Fibroblast of mammary gland (primary cell): Measurements from ENCODE around the gene CCDC14.

ENCODE experiments used
- DNase-seq: peaks from one replicate; pipeline ENCODE4 v3.0.0-alpha.2; 2010; ENCODE audit warnings: low read depth
- H3K4me3 ChIP-seq: 2 replicates; pipeline ENCODE4 v1.5.1; 2011; ENCODE audit warnings: low read depth, mild to moderate bottlenecking, low read length, moderate library complexity; ENCODE audit not compliant: control insufficient read depth
- CTCF ChIP-seq: conservative IDR thresholded peaks from 2 replicates; pipeline ENCODE4 v1.5.1; 2011; ENCODE audit warnings: low read depth, low read length, inconsistent platforms; ENCODE audit not compliant: control insufficient read depth, insufficient read depth

CCDC14 gene

GRCh38 chr3:123949641-123950040, 11.4 kb downstream of the CCDC14 start:
- TF ChIP-seq CTCF = no peak
- H3K4me3 ChIP-seq = no peak overlapping the region
- DNase-seq = peak; percentile 42

GRCh38 chr3:123948449-123948848, 12.6 kb downstream of the CCDC14 start:
- no peak for DNase-seq
- H3K4me3 ChIP-seq = no peak overlapping the region
- no peak for TF ChIP-seq CTCF

- H3K4me3 ChIP-seq = no peak overlapping the region
- no peak for TF ChIP-seq CTCF
- no peak for DNase-seq
These were observed 13.5 kb downstream of the CCDC14 start for GRCh38 chr3:123947482-123947881.

- no peak for TF ChIP-seq CTCF
- H3K4me3 ChIP-seq = no peak overlapping the region
- no peak for DNase-seq
These were observed 19.5 kb downstream of the CCDC14 start for GRCh38 chr3:123941542-123941941.

GRCh38 chr3:123941121-123941520, 19.9 kb downstream of the CCDC14 start:
- peak; percentile 23 for TF ChIP-seq CTCF
- DNase-seq = peak; percentile 25
- no peak overlapping the region for H3K4me3 ChIP-seq

GRCh38 chr3:123939706-123940105, 21.3 kb downstream of the CCDC14 start:
- no peak for DNase-seq
- no peak overlapping the region for H3K4me3 ChIP-seq
- TF ChIP-seq CTCF = no peak

GRCh38 chr3:123936400-123936799, 24.6 kb downstream of the CCDC14 start:
- no peak for TF ChIP-seq CTCF
- DNase-seq = no peak

More at GRCh38 chr3:123936400-123936799, 24.6 kb downstream of the CCDC14 start:
- no peak overlapping the region for H3K4me3 ChIP-seq
